PFSK-1 (cell line): ENCODE results near the gene TMEM143.

Source experiments
- FOXP2 ChIP-seq: optimal IDR thresholded peaks from 2 replicates; pipeline ENCODE3; 2011; ENCODE audit warnings: borderline replicate concordance, control low read depth, inconsistent platforms; ENCODE audit not compliant: insufficient read depth; ENCODE audit errors: extremely low read length, extremely low read depth
- POLR2AphosphoS5 ChIP-seq: IDR thresholded peaks from 2 replicates; pipeline ENCODE4 v1.6.1; 2012; ENCODE audit warnings: low read depth, mild to moderate bottlenecking, control low read depth, low read length, moderate library complexity
- REST ChIP-seq, 2 experiments: IDR thresholded peaks; 2 replicates each; pipeline versions ENCODE4 v1.6.1 to v1.8.0; 2011 to 2012; ENCODE audit warnings: low read depth in 2 of 2, low read length in 2 of 2, control low read depth in 1 of 2, inconsistent platforms in 1 of 2, mild to moderate bottlenecking in 1 of 2, moderate library complexity in 1 of 2; ENCODE audit not compliant: insufficient read depth in 1 of 2
- SIN3A ChIP-seq: IDR thresholded peaks from 2 replicates; pipeline ENCODE4 v1.6.1; 2012; ENCODE audit warnings: mild to moderate bottlenecking, low read length, moderate library complexity, borderline replicate concordance; ENCODE audit not compliant: insufficient read depth
- TAF1 ChIP-seq: IDR thresholded peaks from 2 replicates; pipeline ENCODE4 v1.6.1; 2012; ENCODE audit warnings: low read length, control low read depth, borderline replicate concordance; ENCODE audit not compliant: insufficient read depth

GRCh38 chr19:48385461-48386087, 21.8 kb upstream of the TMEM143 start:
- TF ChIP-seq REST (IDR thresholded peaks at IDR 0.05; ENCODE audit: insufficient read depth in 1 of 2, low read depth in 2 of 2, low read length in 2 of 2), result no peak
- TF ChIP-seq POLR2AphosphoS5, result no peak
- TF ChIP-seq TAF1, result no peak
- TF ChIP-seq SIN3A, result no peak
- no peak for TF ChIP-seq FOXP2
